Measurements from ENCODE around the gene LRRC8C.

DNA sequence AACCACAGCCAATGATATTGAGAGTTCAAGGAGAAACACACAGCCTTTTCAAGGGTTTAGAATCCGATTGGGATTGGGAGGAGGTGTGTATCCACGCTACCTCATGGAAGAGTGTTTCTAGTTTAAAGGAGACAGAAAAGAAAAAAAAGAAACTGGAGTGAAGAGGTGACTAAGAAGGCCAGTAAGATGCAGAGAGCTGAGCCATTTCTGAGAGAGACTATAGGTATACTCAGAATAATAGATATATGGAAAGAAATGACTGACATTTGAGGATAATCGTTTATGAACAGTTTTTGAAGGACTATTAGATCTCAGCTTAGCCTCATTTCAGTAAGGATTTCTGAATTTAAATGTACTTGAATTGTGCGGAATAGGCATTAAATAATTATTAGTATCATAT is 42.8 kb downstream of the LRRC8C start:
- TF ChIP-seq, protein P1, sequence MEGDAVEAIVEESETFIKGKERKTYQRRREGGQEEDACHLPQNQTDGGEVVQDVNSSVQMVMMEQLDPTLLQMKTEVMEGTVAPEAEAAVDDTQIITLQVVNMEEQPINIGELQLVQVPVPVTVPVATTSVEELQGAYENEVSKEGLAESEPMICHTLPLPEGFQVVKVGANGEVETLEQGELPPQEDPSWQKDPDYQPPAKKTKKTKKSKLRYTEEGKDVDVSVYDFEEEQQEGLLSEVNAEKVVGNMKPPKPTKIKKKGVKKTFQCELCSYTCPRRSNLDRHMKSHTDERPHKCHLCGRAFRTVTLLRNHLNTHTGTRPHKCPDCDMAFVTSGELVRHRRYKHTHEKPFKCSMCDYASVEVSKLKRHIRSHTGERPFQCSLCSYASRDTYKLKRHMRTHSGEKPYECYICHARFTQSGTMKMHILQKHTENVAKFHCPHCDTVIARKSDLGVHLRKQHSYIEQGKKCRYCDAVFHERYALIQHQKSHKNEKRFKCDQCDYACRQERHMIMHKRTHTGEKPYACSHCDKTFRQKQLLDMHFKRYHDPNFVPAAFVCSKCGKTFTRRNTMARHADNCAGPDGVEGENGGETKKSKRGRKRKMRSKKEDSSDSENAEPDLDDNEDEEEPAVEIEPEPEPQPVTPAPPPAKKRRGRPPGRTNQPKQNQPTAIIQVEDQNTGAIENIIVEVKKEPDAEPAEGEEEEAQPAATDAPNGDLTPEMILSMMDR (IDR thresholded peaks at IDR 0.05): no peak
- no peak for TF ChIP-seq POLR2A (IDR thresholded peaks at IDR 0.05)
